ENCODE data around the gene FAM72A.

Gene FAM72A

GRCh38 chr1:206145771-206146290, 56.8 kb downstream of the FAM72A start:
- DNase-seq, result no peak

- no peak for DNase-seq
These were observed 58.0 kb downstream of the FAM72A start for GRCh38 chr1:206144605-206145004.

GRCh38 chr1:206143537-206144172, 59.0 kb downstream of the FAM72A start:
- DNase-seq, result no peak

- DNase-seq, result no peak
These were observed 59.9 kb downstream of the FAM72A start for GRCh38 chr1:206142770-206143169.

GRCh38 chr1:206142011-206142410, 60.6 kb downstream of the FAM72A start:
- no peak for DNase-seq

- no peak for DNase-seq
These were observed 66.4 kb downstream of the FAM72A start for GRCh38 chr1:206136241-206136640.

Measured in CD4-positive, alpha-beta T cell treated with Interleukin-6 for 4 hours (primary cell).